Neural progenitor cell (in vitro differentiated cells): ENCODE results near the gene SIX1. TPM values are rescaled to one million over a fixed set of nuclear protein-coding genes. Genes with fewer than 3 reads are reported as not detected.
A peak's percentile ranks its signal among the peaks of the same experiment; 100 is the strongest.

Experiments
- DNase-seq: peaks from one replicate; pipeline ENCODE4 v3.0.0-alpha.2; 2016; ENCODE audit warnings: low spot score
- H2AFZ ChIP-seq: fragments of 200-600 bp; sonication (generic); replicated peaks from 2 replicates; pipeline ENCODE4 v1.6.1; 2016; ENCODE audit warnings: antibody characterized with exemption
- H3F3A ChIP-seq: fragments of 200-600 bp; sonication (generic); 2 replicates; pipeline ENCODE4 v1.6.1; 2016; ENCODE audit warnings: antibody characterized with exemption, low read depth
- H3K27ac ChIP-seq: fragments of 200-600 bp; sonication (generic); 2 replicates; pipeline ENCODE4 v1.5.1; 2016; ENCODE audit warnings: mild to moderate bottlenecking
- H3K27me3 ChIP-seq: fragments of 200-600 bp; sonication (generic); 2 replicates; pipeline ENCODE4 v1.6.1; 2016; ENCODE audit warnings: mild to moderate bottlenecking, moderate library complexity
- H3K36me3 ChIP-seq: fragments of 200-600 bp; sonication (generic); 2 replicates; pipeline ENCODE4 v1.5.1; 2016
- H3K4me1 ChIP-seq: fragments of 200-600 bp; sonication (generic); 2 replicates; pipeline ENCODE4 v1.6.1; 2016; ENCODE audit warnings: mixed run types
- H3K4me2 ChIP-seq: fragments of 200-600 bp; sonication (generic); 2 replicates; pipeline ENCODE4 v1.6.1; 2016
- H3K4me3 ChIP-seq: fragments of 200-600 bp; sonication (generic); 2 replicates; pipeline ENCODE4 v1.5.1; 2016
- H3K79me2 ChIP-seq: fragments of 200-600 bp; sonication (generic); 2 replicates; pipeline ENCODE4 v1.6.1; 2016; ENCODE audit warnings: low read depth
- H3K9ac ChIP-seq: fragments of 200-600 bp; sonication (generic); 2 replicates; pipeline ENCODE4 v1.6.1; 2016
- H3K9me3 ChIP-seq: fragments of 200-600 bp; sonication (generic); 2 replicates; pipeline ENCODE4 v1.5.1; 2016; ENCODE audit warnings: low read depth
- H4K20me1 ChIP-seq: fragments of 200-600 bp; sonication (generic); 2 replicates; pipeline ENCODE4 v1.6.1; 2016; ENCODE audit warnings: low read depth
- H3K27ac Mint-ChIP-seq: 3 replicates; pipeline ENCODE4 v1.8.0; 2021; ENCODE audit warnings: mixed read lengths
- H3K27me3 Mint-ChIP-seq: 2 replicates; pipeline ENCODE4 v1.8.0; 2022; ENCODE audit warnings: low read depth, mild to moderate bottlenecking, inconsistent platforms, moderate library complexity, mixed read lengths; ENCODE audit not compliant: insufficient read depth
- H3K36me3 Mint-ChIP-seq: 3 replicates; pipeline ENCODE4 v1.8.0; 2021; ENCODE audit warnings: mixed read lengths
- H3K4me1 Mint-ChIP-seq: 3 replicates; pipeline ENCODE4 v1.8.0; 2021; ENCODE audit warnings: mixed read lengths
- H3K4me3 Mint-ChIP-seq: 3 replicates; pipeline ENCODE4 v1.8.0; 2021; ENCODE audit warnings: mild to moderate bottlenecking, moderate library complexity, mixed read lengths
- H3K9me3 Mint-ChIP-seq: 3 replicates; pipeline ENCODE4 v1.8.0; 2020; ENCODE audit warnings: mixed read lengths
- CTCF ChIP-seq: fragments of 200-600 bp; sonication (generic); IDR thresholded peaks from 2 replicates; pipeline ENCODE4 v1.5.1; 2017; ENCODE audit warnings: antibody characterized with exemption, mild to moderate bottlenecking
- EZH2 ChIP-seq: fragments of 200-600 bp; sonication (generic); IDR thresholded peaks from 2 replicates; pipeline ENCODE4 v1.6.1; 2017; ENCODE audit warnings: antibody characterized with exemption, mild to moderate bottlenecking, moderate library complexity
- EZH2phosphoT487 ChIP-seq: fragments of 200-600 bp; sonication (generic); IDR thresholded peaks from 2 replicates; pipeline ENCODE4 v1.6.1; 2017; ENCODE audit warnings: antibody characterized with exemption
- total RNA-seq: library from RNA; depleted of rRNA; stranded (reverse); fragments of >200 nt; gene quantifications from 2 replicates; pipeline ENCODE4 v1.2.3, GENCODE V29; 2015; ENCODE audit warnings: low replicate concordance

The SIX1 gene
- total RNA-seq, 1 donor from 2014 or later, result not detected

DNA sequence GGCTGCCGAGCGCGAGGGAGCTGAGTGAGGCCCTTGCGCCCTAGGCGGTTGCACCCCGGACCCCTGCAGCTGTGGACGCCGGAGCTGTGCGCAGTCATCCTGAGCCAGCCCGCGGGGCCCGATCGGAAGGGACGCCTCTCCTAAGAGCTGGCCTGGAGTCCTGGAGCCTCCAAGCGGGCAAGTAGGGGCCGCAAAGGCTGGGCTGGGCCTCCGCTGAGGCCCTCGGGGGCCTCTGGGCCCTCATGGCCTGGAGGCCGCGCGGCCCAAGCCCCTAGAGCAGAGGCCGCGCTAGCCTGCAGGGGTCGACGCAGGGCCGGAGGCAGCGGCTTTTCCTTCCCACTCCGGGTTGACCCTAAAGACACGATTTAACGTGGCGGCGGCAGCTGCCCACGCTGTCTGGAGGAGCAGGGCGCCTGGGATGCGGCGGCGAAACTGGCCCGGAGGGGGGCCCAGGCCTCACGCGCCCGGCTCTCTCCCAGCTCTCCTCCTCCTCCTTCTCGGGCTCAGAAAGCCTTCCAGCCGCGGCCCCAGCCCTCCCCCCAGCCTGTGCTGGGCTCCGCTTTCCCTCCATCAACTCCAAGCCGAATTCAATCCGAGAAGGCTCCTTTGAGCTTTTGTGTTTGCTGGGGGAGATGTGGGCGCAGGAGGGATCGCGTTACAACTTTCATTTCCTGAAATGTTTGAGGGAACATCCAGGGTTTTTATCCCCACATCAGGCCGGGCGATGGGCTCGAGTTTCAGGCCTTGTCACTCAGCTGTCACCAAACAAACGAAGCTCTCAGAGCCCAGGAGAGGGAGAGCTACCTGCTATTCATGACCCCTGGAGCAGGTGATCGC, 11.6 kb downstream of the SIX1 start:
- H2AFZ ChIP-seq, result peak overlapping the region; percentile 85

GRCh38 chr14:60636879-60637478, 12.3 kb downstream of the SIX1 start:
- peaks cover 50% of the 10 kb centered on the region for H3K27me3 Mint-ChIP-seq

More for the DNA sequence above, 11.6 kb downstream of the SIX1 start:
- H3K4me1 ChIP-seq, result peaks cover 21% of the 10 kb centered on the region
- no peaks in the 10 kb centered on the region for H3K36me3 ChIP-seq
- no peaks in the 10 kb centered on the region for H3K9me3 ChIP-seq
- H4K20me1 ChIP-seq, result peaks cover 39% of the 10 kb centered on the region
- Mint-ChIP-seq H3K36me3 (no peaks in the 10 kb centered on the region), H3K4me1 (peaks cover 15% of the 10 kb centered on the region), H3K9me3 (no peaks in the 10 kb centered on the region), H3K4me3 (peak overlapping the region; percentile 81), H3K27me3 (peaks cover 53% of the 10 kb centered on the region), H3K27ac (peak overlapping the region; percentile 29)
- peak; percentile 79 for DNase-seq
- peaks cover 57% of the 10 kb centered on the region for H3F3A ChIP-seq
- H3K9ac ChIP-seq, result no peak overlapping the region
- peaks cover 91% of the 10 kb centered on the region for H3K27me3 ChIP-seq
- peak; percentile 55 for TF ChIP-seq EZH2
- peak; percentile 38 for TF ChIP-seq CTCF
- peak; percentile 66 for TF ChIP-seq EZH2phosphoT487
- H3K4me2 ChIP-seq, result peak overlapping the region; percentile 82
- no peak overlapping the region for H3K27ac ChIP-seq
- H3K4me3 ChIP-seq, result peak overlapping the region; percentile 51
- no peaks in the 10 kb centered on the region for H3K79me2 ChIP-seq

GRCh38 chr14:60634153-60634552, 15.1 kb downstream of the SIX1 start:
- Histone ChIP-seq H3K79me2 (no peaks in the 10 kb centered on the region), H3K27ac (no peak overlapping the region), H4K20me1 (peaks cover 7% of the 10 kb centered on the region), H3K27me3 (peaks cover 68% of the 10 kb centered on the region), H3K4me1 (peaks cover 5% of the 10 kb centered on the region), H2AFZ (no peak overlapping the region), H3K4me3 (no peak overlapping the region), H3K9me3 (no peaks in the 10 kb centered on the region), H3K4me2 (no peak overlapping the region), H3K9ac (no peak overlapping the region), H3K36me3 (no peaks in the 10 kb centered on the region), H3F3A (peaks cover 32% of the 10 kb centered on the region)
- Mint-ChIP-seq H3K4me3 (no peak overlapping the region), H3K36me3 (no peaks in the 10 kb centered on the region), H3K27me3 (peaks cover 24% of the 10 kb centered on the region), H3K4me1 (peaks cover 11% of the 10 kb centered on the region), H3K27ac (no peak overlapping the region), H3K9me3 (no peaks in the 10 kb centered on the region)
- TF ChIP-seq CTCF (no peak), EZH2 (no peak), EZH2phosphoT487 (no peak)
- DNase-seq, result no peak

More at GRCh38 chr14:60636879-60637478, 12.3 kb downstream of the SIX1 start:
- Mint-ChIP-seq H3K27ac (no peak overlapping the region), H3K4me3 (no peak overlapping the region), H3K36me3 (no peaks in the 10 kb centered on the region), H3K9me3 (no peaks in the 10 kb centered on the region), H3K4me1 (peaks cover 13% of the 10 kb centered on the region)
- H3F3A ChIP-seq, result peaks cover 55% of the 10 kb centered on the region
- H3K9me3 ChIP-seq, result no peaks in the 10 kb centered on the region
- no peaks in the 10 kb centered on the region for H3K36me3 ChIP-seq
- H3K9ac ChIP-seq, result no peak overlapping the region
- H3K79me2 ChIP-seq, result no peaks in the 10 kb centered on the region
- H3K4me3 ChIP-seq, result peak overlapping the region; percentile 51
- TF ChIP-seq CTCF (no peak), EZH2 (peak; percentile 71)
- H3K27ac ChIP-seq, result no peak overlapping the region
- peaks cover 33% of the 10 kb centered on the region for H4K20me1 ChIP-seq
- peaks cover 14% of the 10 kb centered on the region for H3K4me1 ChIP-seq
- peak overlapping the region; percentile 82 for H3K4me2 ChIP-seq
- peak overlapping the region; percentile 85 for H2AFZ ChIP-seq
- peaks cover 90% of the 10 kb centered on the region for H3K27me3 ChIP-seq
- peak; percentile 29 for DNase-seq
